CD4-positive, CD25-positive, alpha-beta regulatory T cell (primary cell): ENCODE results near the gene TSPAN18. TPM values are rescaled to one million over a fixed set of nuclear protein-coding genes. Genes with fewer than 3 reads are reported as not detected.

ENCODE experiments used
- ATAC-seq, 2 donors: fragments of 150-1000 bp; cut with Tn5 transposase; one replicate each; pipeline ENCODE4 v1.10.0; 2021; ENCODE audit warnings: low read depth in 2 of 2, moderate number of reproducible peaks in 2 of 2, moderate library complexity in 1 of 2
- DNase-seq, 3 donors: peaks; one replicate each; pipeline versions ENCODE4 v3.0.0 to v3.0.0-alpha.2; 2012 to 2022; ENCODE audit warnings: mixed read lengths in 1 of 3
- H3K27ac ChIP-seq: one replicate; pipeline ENCODE4 v1.7.0; 2013; ENCODE audit warnings: mild to moderate bottlenecking, low read length; ENCODE audit not compliant: insufficient read depth, poor library complexity, severe bottlenecking
- H3K27me3 ChIP-seq: one replicate; pipeline ENCODE4 v1.7.0; 2013; ENCODE audit warnings: low read length; ENCODE audit not compliant: control insufficient read depth, insufficient read depth
- H3K36me3 ChIP-seq: one replicate; pipeline ENCODE4 v1.7.0; 2013; ENCODE audit warnings: mild to moderate bottlenecking, low read length, moderate library complexity; ENCODE audit not compliant: control insufficient read depth, insufficient read depth
- H3K4me1 ChIP-seq: 2 replicates; pipeline ENCODE4 v1.7.0; 2013; ENCODE audit warnings: mild to moderate bottlenecking, low read length; ENCODE audit not compliant: insufficient read depth, control insufficient read depth, poor library complexity, severe bottlenecking
- H3K4me3 ChIP-seq: one replicate; pipeline ENCODE4 v1.7.0; 2013; ENCODE audit warnings: low read depth, mild to moderate bottlenecking, low read length, moderate library complexity
- H3K9me3 ChIP-seq, 2 experiments: 1 replicate in 1 of 2; 2 replicates in 1 of 2; pipeline ENCODE4 v1.7.0; 2013; ENCODE audit warnings: low read length in 2 of 2, mild to moderate bottlenecking in 1 of 2, moderate library complexity in 1 of 2; ENCODE audit not compliant: control insufficient read depth in 2 of 2
- H3K27ac Mint-ChIP-seq, 3 donors: one replicate each; pipeline ENCODE4 v1.8.0; 2020 to 2022; ENCODE audit warnings: mild to moderate bottlenecking in 3 of 3, mixed read lengths in 3 of 3, moderate library complexity in 2 of 3
- H3K27me3 Mint-ChIP-seq: one replicate; pipeline ENCODE4 v1.8.0; 2022; ENCODE audit warnings: mild to moderate bottlenecking, mixed read lengths
- H3K36me3 Mint-ChIP-seq: one replicate; pipeline ENCODE4 v1.8.0; 2020; ENCODE audit warnings: mixed read lengths
- H3K4me1 Mint-ChIP-seq, 4 donors: one replicate each; pipeline ENCODE4 v1.8.0; 2020 to 2022; ENCODE audit warnings: mixed read lengths in 4 of 4, mild to moderate bottlenecking in 1 of 4
- H3K4me3 Mint-ChIP-seq, 4 donors: one replicate each; pipeline ENCODE4 v1.8.0; 2020 to 2022; ENCODE audit warnings: mild to moderate bottlenecking in 4 of 4, mixed read lengths in 4 of 4, moderate library complexity in 3 of 4
- H3K9me3 Mint-ChIP-seq, 7 donors: one replicate each; pipeline ENCODE4 v1.8.0; 2020 to 2022; ENCODE audit warnings: mixed read lengths in 7 of 7, mild to moderate bottlenecking in 3 of 7, moderate library complexity in 2 of 7
- polyA plus RNA-seq, 4 donors: library from polyadenylated mRNA; unstranded; fragments of 300-500 nt; fragmentation: Illumina TruSeq; gene quantifications; one replicate each; pipeline ENCODE4 v1.2.3, GENCODE V29; 2021
- total RNA-seq: library from RNA; stranded (reverse); gene quantifications from one replicate; pipeline ENCODE4 v1.2.3, GENCODE V29; 2022

TSPAN18 gene
- total and polyA plus RNA-seq, 5 donors from 2014 or later: 3.2 to 36.9 (median 4.9) TPM

DNA sequence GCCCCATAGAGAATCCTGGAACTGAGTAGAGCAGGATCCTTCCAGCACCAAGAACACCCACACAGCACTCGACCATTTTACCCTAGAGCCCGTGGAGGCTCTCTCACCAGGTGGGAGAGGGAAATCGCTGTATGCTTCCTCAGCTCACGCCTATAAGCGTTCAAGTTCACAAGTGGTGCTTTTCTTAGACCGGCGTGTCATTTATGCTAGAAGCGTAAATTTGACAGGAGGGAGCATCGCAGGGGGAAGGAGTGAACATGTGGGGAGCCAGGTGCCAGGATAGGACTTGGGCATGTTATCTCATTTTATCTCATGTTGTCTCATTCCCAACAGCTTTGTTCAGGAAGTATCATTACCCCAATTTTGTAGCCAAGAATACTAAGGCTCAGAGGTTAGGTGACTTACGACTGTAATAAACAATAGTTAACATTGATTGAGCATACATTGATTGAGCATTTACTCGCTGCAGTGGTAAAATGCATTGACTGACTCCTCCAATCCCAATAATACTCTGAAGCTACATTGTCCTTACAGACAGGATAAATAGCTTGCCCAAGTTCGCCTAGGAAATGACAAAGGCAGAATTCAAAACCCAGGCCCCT lies 243.0 kb downstream of the TSPAN18 start:
- no peak for DNase-seq

DNA sequence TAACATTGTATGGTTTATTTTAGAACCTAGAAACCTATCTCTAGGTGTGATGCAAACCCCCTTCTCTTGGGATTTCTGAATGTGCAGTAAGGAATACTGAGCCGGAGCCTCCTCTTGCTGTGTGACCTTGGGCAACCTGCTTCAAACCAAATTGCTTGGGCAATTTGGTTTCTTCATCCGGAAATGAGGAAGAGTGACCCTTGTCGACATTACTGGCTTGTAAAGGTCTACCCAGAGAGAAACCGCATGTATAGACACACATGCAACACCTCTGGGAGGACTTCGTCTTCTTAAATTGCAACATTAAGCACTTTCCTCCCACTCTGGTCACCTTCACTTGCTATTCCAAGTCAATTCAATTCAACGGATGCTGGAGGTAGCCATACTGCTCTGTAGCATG lies 243.5 kb downstream of the TSPAN18 start:
- H3K4me1 ChIP-seq: no peaks in the 10 kb centered on the region
- H3K4me3 Mint-ChIP-seq: no peak overlapping the region
- H3K27me3 ChIP-seq: no peaks in the 10 kb centered on the region
- DNase-seq: no peak
- peaks cover 0 to under 1% (median 0%) of the 10 kb centered on the region in 4 donors for H3K4me1 Mint-ChIP-seq
- H3K27ac Mint-ChIP-seq: no peak overlapping the region
- H3K27ac ChIP-seq: no peak overlapping the region
- no peaks in the 10 kb centered on the region for H3K9me3 Mint-ChIP-seq
- no peak for ATAC-seq
- no peaks in the 10 kb centered on the region for H3K36me3 ChIP-seq
- H3K27me3 Mint-ChIP-seq: no peaks in the 10 kb centered on the region
- no peak overlapping the region for H3K4me3 ChIP-seq
- no peaks in the 10 kb centered on the region for H3K36me3 Mint-ChIP-seq
- H3K9me3 ChIP-seq: no peaks in the 10 kb centered on the region

More for the DNA sequence above, 243.0 kb downstream of the TSPAN18 start:
- Mint-ChIP-seq H3K27ac (no peak overlapping the region), H3K4me1 (no peaks in the 10 kb centered on the region), H3K9me3 (no peaks in the 10 kb centered on the region), H3K4me3 (no peak overlapping the region), H3K36me3 (no peaks in the 10 kb centered on the region), H3K27me3 (no peaks in the 10 kb centered on the region)
- Histone ChIP-seq H3K4me1 (no peaks in the 10 kb centered on the region), H3K4me3 (no peak overlapping the region), H3K36me3 (no peaks in the 10 kb centered on the region), H3K27me3 (no peaks in the 10 kb centered on the region), H3K27ac (no peak overlapping the region), H3K9me3 (no peaks in the 10 kb centered on the region)
- ATAC-seq: no peak

DNA sequence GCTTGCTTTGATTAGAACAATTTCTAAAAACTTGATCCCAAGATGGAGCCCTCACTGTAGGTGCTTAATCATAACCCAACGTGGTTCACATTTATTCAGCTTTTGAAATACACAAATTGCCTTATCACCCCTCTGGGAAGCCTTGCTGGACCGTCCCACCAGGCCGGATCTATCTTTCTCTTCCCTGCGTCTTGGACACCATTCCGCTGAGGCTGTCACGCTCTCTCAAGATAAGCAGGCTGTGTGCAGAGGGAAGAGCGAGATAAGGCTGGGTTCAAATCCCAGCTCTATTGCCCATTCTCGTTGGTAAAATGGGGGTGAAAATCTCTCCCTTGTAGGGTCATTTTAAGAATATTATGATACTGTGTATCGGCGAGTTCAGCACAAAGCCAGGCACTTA lies 244.4 kb downstream of the TSPAN18 start:
- no peak overlapping the region for H3K4me3 Mint-ChIP-seq
- ATAC-seq (no peak), DNase-seq (no peak)
- Histone ChIP-seq H3K36me3 (no peaks in the 10 kb centered on the region), H3K4me3 (no peak overlapping the region), H3K9me3 (no peaks in the 10 kb centered on the region), H3K4me1 (no peaks in the 10 kb centered on the region), H3K27me3 (no peaks in the 10 kb centered on the region), H3K27ac (no peak overlapping the region)
- no peak overlapping the region for H3K27ac Mint-ChIP-seq
- H3K27me3 Mint-ChIP-seq: no peaks in the 10 kb centered on the region
- H3K4me1 Mint-ChIP-seq: peaks cover under 1 to 2% (median 1%) of the 10 kb centered on the region in 4 donors
- H3K9me3 Mint-ChIP-seq: no peaks in the 10 kb centered on the region
- no peaks in the 10 kb centered on the region for H3K36me3 Mint-ChIP-seq

DNA sequence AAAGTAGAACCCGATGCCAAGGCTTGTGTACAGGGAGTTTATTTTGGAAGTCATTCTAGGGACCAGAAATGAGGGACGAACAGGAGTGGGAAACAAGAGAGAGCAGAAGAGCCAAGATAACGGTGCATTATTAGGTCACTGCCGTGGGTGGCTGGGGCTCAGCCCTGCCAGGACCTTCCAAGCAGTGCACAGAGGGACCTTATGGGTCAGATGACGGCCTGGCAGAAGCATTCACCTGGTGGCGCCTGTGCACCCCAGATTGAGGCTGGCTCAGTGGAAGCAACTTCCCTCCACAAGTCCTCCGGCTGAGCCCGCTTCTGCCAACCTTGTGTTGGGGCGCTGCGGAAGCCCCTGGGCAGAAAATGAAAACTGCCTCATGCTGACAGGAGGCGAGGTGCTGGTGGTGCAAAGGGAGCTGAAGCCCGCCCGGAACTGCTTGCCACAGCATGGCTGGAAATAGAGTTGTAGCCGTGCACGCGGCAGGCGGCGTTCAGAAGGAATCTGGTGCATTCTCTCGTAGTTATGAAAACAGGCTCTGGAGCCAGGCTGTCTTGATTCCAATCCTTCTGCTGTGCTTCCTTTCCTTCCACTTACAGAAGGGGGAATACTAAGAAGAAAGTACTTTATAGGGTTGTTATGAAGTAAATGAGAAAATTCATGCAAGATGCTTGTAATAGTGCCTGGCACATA lies 246.1 kb downstream of the TSPAN18 start:
- no peak overlapping the region for H3K4me3 ChIP-seq
- H3K9me3 Mint-ChIP-seq: no peaks in the 10 kb centered on the region
- no peaks in the 10 kb centered on the region for H3K36me3 Mint-ChIP-seq
- no peak overlapping the region for H3K27ac ChIP-seq
- DNase-seq: no peak
- no peaks in the 10 kb centered on the region for H3K27me3 Mint-ChIP-seq
- H3K4me1 ChIP-seq: peaks cover 8% of the 10 kb centered on the region
- H3K4me1 Mint-ChIP-seq: peaks cover 5 to 6% (median 5%) of the 10 kb centered on the region in 4 donors
- no peak overlapping the region for H3K27ac Mint-ChIP-seq
- H3K4me3 Mint-ChIP-seq: no peak overlapping the region
- no peaks in the 10 kb centered on the region for H3K9me3 ChIP-seq
- no peaks in the 10 kb centered on the region for H3K36me3 ChIP-seq
- H3K27me3 ChIP-seq: no peaks in the 10 kb centered on the region
- ATAC-seq: no peak

DNA sequence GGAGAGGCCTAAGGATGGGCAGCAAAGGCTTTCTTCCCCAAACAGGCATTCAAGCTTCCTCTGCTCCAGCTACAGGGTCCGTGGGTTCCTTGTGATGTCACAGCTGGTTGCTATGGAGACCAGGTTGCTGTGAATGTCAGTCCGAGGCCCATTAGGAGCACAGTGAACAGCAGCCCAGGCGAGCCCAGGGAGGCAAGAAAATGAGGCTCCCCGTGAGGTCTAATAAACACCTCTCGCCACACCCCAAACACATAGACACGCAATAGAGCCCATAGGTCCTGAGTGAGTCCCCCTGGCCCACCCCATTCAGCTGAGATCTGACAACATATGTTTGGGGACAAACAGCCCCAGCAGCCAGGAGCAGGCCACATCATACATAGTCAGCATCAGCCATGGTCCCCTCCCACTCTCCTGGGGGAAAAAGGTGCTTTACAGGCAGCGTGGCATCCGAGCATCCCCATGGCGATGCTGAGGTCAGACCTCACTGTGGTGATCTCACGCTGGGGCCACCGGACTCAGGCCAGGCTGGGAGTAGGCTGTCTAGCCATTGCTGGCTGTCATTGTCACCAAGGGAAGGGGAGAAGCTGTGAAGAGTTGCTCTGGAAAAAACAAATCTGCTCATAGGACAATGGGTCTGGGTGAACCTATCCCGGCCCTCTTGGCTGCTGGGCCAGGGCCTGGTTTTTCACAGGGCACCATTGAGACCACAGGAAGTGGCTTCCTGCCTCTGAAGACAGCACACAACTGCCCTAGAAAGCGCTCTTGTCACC lies 247.1 kb downstream of the TSPAN18 start:
- Mint-ChIP-seq H3K4me1 (peaks cover 5 to 6% (median 6%) of the 10 kb centered on the region in 4 donors), H3K9me3 (no peaks in the 10 kb centered on the region), H3K36me3 (no peaks in the 10 kb centered on the region), H3K27ac (no peak overlapping the region), H3K27me3 (no peaks in the 10 kb centered on the region), H3K4me3 (no peak overlapping the region)
- Histone ChIP-seq H3K27me3 (no peaks in the 10 kb centered on the region), H3K27ac (no peak overlapping the region), H3K4me3 (no peak overlapping the region), H3K36me3 (no peaks in the 10 kb centered on the region), H3K4me1 (peaks cover 17% of the 10 kb centered on the region), H3K9me3 (no peaks in the 10 kb centered on the region)
- no peak for ATAC-seq
- no peak for DNase-seq

DNA sequence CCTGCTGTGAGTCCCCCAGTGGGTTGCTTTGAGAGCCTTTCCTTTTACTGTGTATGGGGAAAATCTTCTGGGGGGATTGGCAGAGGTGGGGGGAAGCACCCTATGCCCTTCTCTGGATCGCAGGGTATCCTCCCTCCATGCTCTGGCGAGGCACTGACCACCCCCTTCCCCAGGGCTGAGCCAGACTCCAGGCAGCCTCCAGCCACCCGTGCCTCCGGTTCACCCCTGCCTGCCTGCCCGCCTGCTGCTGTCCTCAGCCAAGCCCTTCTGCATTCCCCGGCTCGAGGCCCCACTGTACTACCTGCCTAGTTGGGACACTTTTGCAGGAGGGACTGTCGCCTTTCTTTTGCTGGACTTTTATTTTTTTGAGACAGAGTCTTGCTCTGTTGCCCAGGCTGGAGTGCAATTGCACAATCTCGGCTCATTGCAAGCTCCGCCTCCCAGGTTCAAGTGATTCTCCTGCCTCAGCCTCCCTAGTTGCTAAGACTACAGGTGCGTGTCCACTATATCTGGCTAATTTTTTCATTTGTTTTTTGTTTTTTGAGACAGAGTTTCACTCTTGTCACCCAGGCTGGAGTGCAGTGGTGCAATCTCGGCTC lies 247.7 kb downstream of the TSPAN18 start:
- Mint-ChIP-seq H3K4me3 (no peak overlapping the region), H3K36me3 (no peaks in the 10 kb centered on the region), H3K27ac (no peak overlapping the region), H3K27me3 (no peaks in the 10 kb centered on the region), H3K4me1 (peaks cover 5 to 13% (median 7%) of the 10 kb centered on the region in 4 donors), H3K9me3 (no peaks in the 10 kb centered on the region)
- H3K27me3 ChIP-seq: no peaks in the 10 kb centered on the region
- no peak overlapping the region for H3K27ac ChIP-seq
- no peak for ATAC-seq
- H3K4me1 ChIP-seq: peaks cover 24% of the 10 kb centered on the region
- DNase-seq: no peak
- no peaks in the 10 kb centered on the region for H3K36me3 ChIP-seq
- H3K4me3 ChIP-seq: no peak overlapping the region
- H3K9me3 ChIP-seq: no peaks in the 10 kb centered on the region

DNA sequence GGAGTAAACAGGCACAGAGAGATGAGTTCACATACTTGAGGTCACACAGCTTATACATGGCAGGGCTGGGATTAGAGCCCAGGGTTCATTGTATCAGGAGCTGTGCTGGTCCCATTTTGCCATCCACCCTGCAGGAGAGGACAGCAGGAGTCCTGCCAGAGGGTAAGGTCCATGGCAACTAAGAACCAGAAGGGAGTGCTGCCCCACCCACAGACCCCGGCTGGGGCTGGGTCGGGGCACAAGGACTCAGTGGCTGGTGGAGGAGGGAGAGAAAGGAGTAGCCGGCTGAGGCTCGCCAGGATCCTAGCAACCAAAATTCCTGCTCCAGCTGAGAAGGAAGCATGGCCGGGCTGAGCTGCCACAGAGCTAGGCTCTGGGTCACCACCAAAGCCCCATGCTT lies 249.8 kb downstream of the TSPAN18 start:
- ATAC-seq (no peak), DNase-seq (no peak)
- Mint-ChIP-seq H3K4me1 (peaks cover 5 to 18% (median 9%) of the 10 kb centered on the region in 4 donors), H3K27me3 (no peaks in the 10 kb centered on the region), H3K4me3 (peak overlapping the region in 1 of 4 donors; percentile 20), H3K9me3 (no peaks in the 10 kb centered on the region), H3K27ac (peak overlapping the region in 1 of 3 donors; percentile 17), H3K36me3 (no peaks in the 10 kb centered on the region)
- no peaks in the 10 kb centered on the region for H3K36me3 ChIP-seq
- no peaks in the 10 kb centered on the region for H3K27me3 ChIP-seq
- H3K9me3 ChIP-seq: no peaks in the 10 kb centered on the region
- no peak overlapping the region for H3K4me3 ChIP-seq
- H3K4me1 ChIP-seq: peaks cover 42% of the 10 kb centered on the region
- H3K27ac ChIP-seq: no peak overlapping the region
